HG02970 (cell line): ENCODE measurements around the gene HECTD3.
"Not testable (repeated sequence)": the region's sequence is repeated elsewhere in the genome, so short reads cannot be mapped to it uniquely, and the experiment has no call there.

Experiments used
- ATAC-seq: cut with Tn5 transposase; IDR thresholded peaks from one replicate; pipeline ENCODE4 v1.9.1; 2021; ENCODE audit warnings: mild to moderate bottlenecking, moderate library complexity, moderate number of reproducible peaks; ENCODE audit not compliant: unreplicated experiment, low FRiP score

Gene HECTD3

DNA sequence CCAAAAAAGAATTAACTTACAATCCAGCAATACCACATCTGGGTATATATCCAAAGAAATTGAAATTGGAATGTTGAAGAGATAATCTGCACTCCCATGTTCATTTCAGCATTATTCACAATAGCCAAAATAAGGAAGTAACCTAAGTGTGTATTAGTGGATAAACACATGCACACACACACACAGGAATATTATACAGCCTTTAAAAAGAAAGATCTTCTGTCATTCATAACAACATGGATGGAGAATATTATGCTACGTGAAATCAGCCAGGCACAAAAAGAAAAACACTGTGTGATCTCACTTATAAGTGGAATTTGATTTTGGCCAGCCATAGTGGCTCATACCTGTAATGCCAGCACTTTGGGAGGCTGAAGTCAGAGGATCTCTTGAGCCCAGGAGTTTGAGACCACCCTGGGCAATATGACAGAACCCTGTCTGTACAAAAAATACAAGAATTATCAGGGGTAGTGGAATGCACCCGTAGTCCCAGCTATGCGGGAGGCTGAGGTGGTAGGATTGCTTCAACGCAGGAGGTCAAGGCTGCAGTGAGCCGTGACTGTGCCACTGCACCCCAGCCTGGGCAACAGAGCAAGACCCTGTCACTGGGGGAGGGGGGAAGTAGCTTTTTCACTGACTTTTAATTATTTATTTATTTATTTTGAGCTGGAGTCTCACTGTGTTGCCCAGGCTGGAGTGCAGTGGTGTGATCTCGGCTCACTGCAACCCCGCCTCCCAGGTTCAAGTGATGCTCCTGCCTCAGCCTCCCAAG, 15.5 kb downstream of the HECTD3 start:
- no peak for ATAC-seq

DNA sequence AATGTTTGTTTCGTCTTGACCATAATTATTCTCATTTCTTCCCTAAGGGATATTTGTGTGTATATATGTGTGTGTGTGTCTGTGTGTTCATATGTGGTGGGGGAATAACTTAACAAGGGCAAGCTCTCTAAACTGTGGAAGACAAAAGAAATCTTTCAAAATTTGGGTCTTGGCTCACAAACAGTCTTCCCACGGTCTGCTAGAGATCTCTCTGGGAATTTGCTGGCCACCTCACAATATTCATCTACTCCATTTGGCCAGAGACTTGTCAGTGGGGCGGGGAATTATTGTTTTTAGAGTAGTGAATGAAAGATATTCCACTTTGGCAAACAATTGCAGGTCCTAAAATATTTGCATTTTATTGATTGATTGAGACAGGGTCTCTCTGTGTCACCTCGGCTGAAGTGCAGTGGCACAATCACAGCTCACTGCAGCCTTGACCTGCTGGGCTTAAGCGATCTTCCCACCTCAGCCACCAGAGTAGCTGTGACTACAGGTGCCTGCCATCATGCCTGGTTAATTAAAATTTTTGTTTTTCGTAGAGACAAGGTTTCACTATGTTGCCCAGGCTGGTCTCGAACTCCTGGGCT, 16.7 kb downstream of the HECTD3 start:
- ATAC-seq = no peak

DNA sequence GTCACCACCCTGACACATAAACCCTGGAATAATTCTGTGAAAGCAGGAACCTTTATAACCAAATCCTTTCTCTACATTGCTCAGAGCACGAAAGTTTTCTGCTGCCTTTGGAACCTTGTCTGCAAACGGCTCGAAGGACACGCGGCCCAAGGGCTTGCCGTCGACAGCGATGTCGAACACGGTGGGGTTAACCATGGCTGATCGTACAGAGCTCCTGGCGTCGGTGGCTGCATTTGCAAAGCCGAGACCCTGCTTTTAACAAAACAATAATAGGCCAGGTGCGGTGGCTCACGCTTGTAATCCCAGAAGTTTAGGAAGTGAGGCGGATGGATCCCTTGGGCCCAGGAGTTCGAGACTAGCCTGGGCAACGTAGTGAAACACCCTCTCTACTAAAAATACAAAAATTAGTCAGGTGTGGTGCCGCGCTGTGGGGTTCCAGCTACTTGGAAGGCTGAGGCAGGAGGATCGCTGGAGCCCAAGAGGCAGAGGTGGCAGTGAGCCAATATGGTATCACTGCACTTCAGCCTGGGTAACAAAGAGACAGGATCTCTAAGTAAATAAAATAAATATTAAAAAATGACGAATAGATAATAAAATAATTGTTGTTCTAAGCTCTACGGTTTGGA, 22.5 kb downstream of the HECTD3 start:
- ATAC-seq = no peak

DNA sequence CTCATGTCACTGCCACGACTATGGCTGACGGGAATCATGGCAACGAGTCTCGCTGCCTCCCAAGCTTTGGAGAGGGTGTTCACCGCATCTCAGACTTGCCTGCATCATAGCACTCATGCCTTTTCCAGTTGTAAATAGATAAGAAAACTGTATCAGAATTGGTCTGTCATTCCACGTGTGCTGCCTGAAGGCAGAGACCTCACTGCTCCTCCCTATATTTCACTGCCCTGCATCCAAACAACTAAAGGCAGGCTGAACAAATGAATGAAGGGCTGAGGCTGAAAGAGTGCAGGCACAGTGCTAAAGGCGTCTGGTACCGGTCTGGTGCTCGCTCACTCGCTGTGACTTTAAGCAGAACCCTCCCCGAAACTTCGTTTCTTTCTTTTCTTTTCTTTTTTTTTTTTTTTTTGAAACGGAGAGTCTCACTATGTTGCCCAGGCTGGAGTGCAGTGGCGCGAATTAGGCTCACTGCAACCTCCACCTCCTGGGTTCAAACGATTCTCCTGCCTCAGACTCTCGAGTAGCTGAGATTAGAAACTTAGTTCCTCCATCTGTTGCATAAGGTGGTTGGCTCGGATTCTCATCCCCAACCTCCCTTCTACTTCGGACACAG, 25.3 kb downstream of the HECTD3 start:
- ATAC-seq = no peak

DNA sequence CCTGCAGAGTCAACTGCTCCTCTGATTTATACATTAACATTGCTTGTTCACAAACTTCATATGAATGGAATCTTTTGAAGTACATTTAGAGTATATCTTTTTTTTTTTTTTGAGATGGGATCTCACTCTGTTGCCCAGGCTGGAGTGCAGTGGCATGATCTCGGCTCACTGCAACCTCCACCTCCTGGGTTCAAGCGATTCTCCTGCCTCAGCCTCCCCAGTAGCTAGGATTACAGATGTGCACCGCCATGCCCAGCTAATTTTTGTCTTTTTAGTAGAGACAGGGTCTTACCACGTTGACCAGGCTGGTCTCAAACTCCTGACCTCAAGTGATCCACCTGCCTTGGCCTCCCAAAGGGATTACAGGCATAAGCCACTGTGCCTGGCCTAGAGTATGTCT, 33.8 kb downstream of the HECTD3 start:
- ATAC-seq = not testable (repeated sequence)

DNA sequence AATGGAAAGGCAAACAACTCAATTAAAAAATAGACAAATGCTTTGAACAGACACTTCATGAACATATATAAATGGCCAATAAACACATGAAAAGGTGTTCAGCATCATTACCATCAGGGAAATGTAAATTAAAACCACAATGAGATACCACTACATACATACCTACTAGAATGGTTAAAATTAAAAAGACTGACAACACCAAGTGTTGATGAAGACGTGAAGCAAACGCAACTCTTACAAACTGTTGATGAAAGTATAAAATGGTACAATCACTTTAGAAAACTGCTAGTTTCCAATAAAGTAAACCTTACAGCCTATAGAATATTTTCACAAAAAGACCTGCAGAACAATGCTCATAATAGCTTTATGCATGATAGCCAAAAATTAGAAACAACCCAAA, 34.9 kb downstream of the HECTD3 start:
- ATAC-seq = no peak

DNA sequence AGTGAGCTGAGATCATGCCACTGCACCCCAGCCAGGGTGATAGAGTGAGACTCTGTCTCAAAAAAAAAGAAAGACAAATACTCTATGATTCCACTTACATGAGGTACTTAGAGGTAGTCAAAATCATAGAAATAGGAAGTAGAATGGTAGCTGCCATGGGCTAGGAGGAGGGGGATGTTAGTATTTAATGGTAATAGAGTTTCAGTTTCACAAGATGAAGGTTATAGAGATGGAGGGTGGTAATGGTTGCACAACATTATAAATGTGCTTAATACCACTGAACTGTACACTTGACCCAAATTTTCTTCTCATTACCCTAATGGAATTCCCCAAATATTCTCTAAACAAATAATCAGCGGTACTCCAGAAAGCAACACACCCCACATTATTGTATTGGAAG, 37.5 kb downstream of the HECTD3 start:
- no peak for ATAC-seq

DNA sequence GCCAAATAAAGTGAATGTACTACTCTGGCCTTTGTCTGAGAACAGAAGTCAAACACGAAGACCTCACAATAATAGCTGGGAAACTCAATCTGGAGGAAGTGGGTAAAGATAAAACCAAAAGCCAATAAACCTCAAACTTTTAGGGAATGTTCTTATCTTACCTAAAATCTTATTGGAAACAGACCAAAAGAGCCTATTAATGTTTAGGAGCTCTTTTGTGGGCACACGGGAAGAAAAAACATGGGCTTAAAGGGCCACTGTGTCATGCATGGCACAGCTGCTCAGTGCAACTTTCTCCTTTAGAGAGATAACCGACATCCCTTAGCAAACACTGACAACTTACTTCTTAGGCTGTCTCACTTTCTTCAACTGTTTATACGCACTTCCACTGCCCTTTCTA, 40.8 kb downstream of the HECTD3 start:
- no peak for ATAC-seq

DNA sequence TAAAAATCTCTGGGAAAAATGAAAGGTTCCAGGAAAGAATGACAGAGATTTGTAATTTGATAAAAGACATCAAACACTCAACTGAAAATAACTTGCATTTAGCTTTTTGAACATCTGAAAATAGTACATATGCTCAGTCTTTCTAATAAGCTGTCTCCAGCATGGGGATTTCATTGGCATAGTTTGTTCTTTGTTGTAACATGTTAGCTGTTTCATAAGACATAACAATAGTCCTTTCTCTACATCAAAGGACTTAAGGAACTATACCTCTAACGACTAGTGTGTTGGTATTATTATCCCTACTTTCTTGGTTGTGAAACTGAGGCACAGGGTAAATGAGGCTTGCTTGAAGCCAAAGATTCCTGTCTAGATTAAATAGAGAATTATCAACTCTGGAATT, 46.7 kb downstream of the HECTD3 start:
- no peak for ATAC-seq

DNA sequence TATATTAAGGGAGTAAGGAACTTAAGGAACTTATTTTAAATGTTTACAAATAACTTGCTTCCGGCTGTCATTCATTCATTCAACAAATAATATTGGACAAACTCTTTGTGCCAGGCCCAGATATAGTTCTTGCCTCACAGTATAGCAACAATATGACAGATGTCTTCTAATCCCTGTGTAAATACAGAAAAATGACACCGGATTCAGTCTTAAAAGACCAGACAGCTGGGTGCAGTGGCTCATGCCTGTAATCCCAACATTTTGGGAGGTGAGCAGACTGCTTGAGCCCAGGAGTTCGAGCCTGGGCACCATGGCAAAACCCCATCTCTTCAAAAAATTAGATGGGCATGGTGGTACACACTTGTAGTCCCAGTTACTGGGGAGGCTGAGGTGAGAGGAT, 48.4 kb downstream of the HECTD3 start:
- ATAC-seq = no peak

DNA sequence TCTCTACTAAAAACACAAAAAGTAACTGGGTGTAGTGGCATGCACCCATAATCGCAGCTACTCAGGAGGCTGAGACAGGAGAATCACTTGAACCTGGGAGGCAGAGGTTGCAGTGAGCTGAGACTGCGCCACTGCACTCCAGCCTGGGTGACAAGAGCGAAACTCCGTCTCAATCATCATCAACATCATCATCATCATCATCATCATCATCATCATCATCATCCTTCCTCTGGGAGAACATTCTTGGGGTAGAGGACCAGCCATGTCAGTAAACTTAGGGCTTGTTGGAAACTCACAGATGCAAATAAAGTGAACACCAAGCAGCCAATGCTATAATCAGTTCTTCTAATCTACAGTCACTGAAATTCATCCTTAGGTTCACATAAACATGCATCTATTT, 49.1 kb downstream of the HECTD3 start:
- not testable (repeated sequence) for ATAC-seq

DNA sequence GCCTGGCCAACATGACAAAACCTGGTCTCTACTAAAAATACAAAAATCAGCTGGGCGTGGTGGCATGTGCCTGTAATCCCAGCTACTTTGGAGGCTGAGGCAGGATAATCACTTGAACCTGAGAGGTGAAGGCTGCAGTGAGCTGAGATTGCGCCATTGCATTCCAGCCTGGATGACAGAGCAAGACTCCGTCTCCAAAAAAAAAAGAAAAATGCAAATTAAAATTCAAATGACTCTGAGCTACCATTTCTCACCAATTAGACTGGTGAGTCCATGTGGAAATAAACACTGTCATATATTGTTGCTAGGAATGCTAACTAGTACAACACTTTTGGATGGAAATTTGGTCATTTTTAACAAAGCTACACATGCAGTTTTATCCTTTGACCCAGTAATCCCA, 53.6 kb downstream of the HECTD3 start:
- ATAC-seq = not testable (repeated sequence)

DNA sequence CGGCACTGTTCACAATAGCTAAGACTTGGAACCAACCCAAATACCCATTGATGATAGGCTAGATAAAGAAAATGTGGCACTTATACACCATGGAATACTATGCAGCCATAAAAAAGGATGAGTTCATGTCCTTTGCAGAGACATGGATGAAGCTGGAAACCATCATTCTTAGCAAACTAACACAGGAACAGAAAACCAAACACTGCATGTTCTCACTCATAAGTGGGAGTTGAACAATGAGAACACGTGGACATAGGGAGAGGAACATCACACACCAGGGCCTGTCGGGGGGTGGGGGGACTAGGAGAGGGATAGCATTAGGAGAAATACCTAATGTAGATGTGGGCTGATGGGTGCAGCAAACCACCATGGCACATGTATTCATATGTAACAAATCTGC, 55.0 kb downstream of the HECTD3 start:
- not testable (repeated sequence) for ATAC-seq
